ENCODE results near the gene OR9Q1.

The OR9Q1 gene

GRCh38 chr11:58121096-58121495 is 97.4 kb downstream of the OR9Q1 start:
- Histone ChIP-seq H3K4me3 (replicated peaks; ENCODE audit: low read depth, low read length) (no peak overlapping the region), H3K36me3 (ENCODE audit: control insufficient read depth, insufficient read depth, low read length) (no peaks in the 10 kb centered on the region), H3K27me3 (replicated peaks; ENCODE audit: control insufficient read depth, insufficient read depth, low read length) (no peaks in the 10 kb centered on the region)
- no peak for DNase-seq (ENCODE audit: extremely low read depth, insufficient read length)
- TF ChIP-seq CTCF (IDR thresholded peaks at IDR 0.05; ENCODE audit: insufficient read depth, low read length, poor library complexity, severe bottlenecking), result no peak

- no peak for TF ChIP-seq CTCF (IDR thresholded peaks at IDR 0.05; ENCODE audit: insufficient read depth, low read length, poor library complexity, severe bottlenecking)
- H3K4me3 ChIP-seq (replicated peaks; ENCODE audit: low read depth, low read length), result no peak within 1 kb of the TSS
- no peak for DNase-seq (ENCODE audit: extremely low read depth, insufficient read length)
- no peaks in the 10 kb centered on the region for H3K36me3 ChIP-seq (ENCODE audit: control insufficient read depth, insufficient read depth, low read length)
- no peaks in the 10 kb centered on the region for H3K27me3 ChIP-seq (replicated peaks; ENCODE audit: control insufficient read depth, insufficient read depth, low read length)
Observed at GRCh38 chr11:58125469-58125868, 101.8 kb downstream of the OR9Q1 start, which contains the start of gene OR9I1. Gene OR9I1, minus strand, starts transcription at chr11:58125530. Its CDS starts 6,086 bp downstream, at chr11:58119444.

GRCh38 chr11:58127350-58127749 is 103.7 kb downstream of the OR9Q1 start:
- Histone ChIP-seq H3K4me3 (replicated peaks; ENCODE audit: low read depth, low read length) (no peak overlapping the region), H3K36me3 (ENCODE audit: control insufficient read depth, insufficient read depth, low read length) (no peaks in the 10 kb centered on the region), H3K27me3 (replicated peaks; ENCODE audit: control insufficient read depth, insufficient read depth, low read length) (no peaks in the 10 kb centered on the region)
- no peak for TF ChIP-seq CTCF (IDR thresholded peaks at IDR 0.05; ENCODE audit: insufficient read depth, low read length, poor library complexity, severe bottlenecking)
- no peak for DNase-seq (ENCODE audit: extremely low read depth, insufficient read length)

- H3K4me3 ChIP-seq (replicated peaks; ENCODE audit: low read depth, low read length), result no peak overlapping the region
- TF ChIP-seq CTCF (IDR thresholded peaks at IDR 0.05; ENCODE audit: insufficient read depth, low read length, poor library complexity, severe bottlenecking), result no peak
- no peaks in the 10 kb centered on the region for H3K27me3 ChIP-seq (replicated peaks; ENCODE audit: control insufficient read depth, insufficient read depth, low read length)
- no peaks in the 10 kb centered on the region for H3K36me3 ChIP-seq (ENCODE audit: control insufficient read depth, insufficient read depth, low read length)
- DNase-seq (ENCODE audit: extremely low read depth, insufficient read length), result no peak
Observed at GRCh38 chr11:58133309-58134076, 109.8 kb downstream of the OR9Q1 start.

- Histone ChIP-seq H3K4me3 (replicated peaks; ENCODE audit: low read depth, low read length) (no peak overlapping the region), H3K36me3 (ENCODE audit: control insufficient read depth, insufficient read depth, low read length) (no peaks in the 10 kb centered on the region), H3K27me3 (replicated peaks; ENCODE audit: control insufficient read depth, insufficient read depth, low read length) (no peaks in the 10 kb centered on the region)
- DNase-seq (ENCODE audit: extremely low read depth, insufficient read length), result no peak
- no peak for TF ChIP-seq CTCF (IDR thresholded peaks at IDR 0.05; ENCODE audit: insufficient read depth, low read length, poor library complexity, severe bottlenecking)
Observed at GRCh38 chr11:58134151-58134550, 110.5 kb downstream of the OR9Q1 start.

Measured in GM06990 (cell line).